GM23338 (cell line): ENCODE measurements around the gene KRT84. TPM values are rescaled to one million over a fixed set of nuclear protein-coding genes. Genes with fewer than 3 reads are reported as not detected.

ENCODE experiments used
- ATAC-seq: fragments of 200-7000 bp; cut with Tn5 transposase; 3 replicates; pipeline ENCODE4 v1.9.1; 2020
- DNase-seq: peaks from one replicate; pipeline ENCODE4 v3.0.0-alpha.2; 2015; ENCODE audit warnings: low spot score
- H2AFZ ChIP-seq: fragments of 200-600 bp; sonication (generic); 2 replicates; pipeline ENCODE4 v1.8.0; 2016; ENCODE audit warnings: antibody characterized with exemption, mild to moderate bottlenecking, moderate library complexity
- H3F3A ChIP-seq: fragments of 200-600 bp; sonication (generic); replicated peaks from 2 replicates; pipeline ENCODE4 v1.8.0; 2017; ENCODE audit warnings: antibody characterized with exemption, mixed run types, low read depth
- H3K27ac ChIP-seq: fragments of 200-600 bp; sonication (generic); 2 replicates; pipeline ENCODE4 v1.6.1; 2016; ENCODE audit warnings: low read depth
- H3K27me3 ChIP-seq: fragments of 200-600 bp; sonication (generic); 2 replicates; pipeline ENCODE4 v1.8.0; 2016; ENCODE audit warnings: mild to moderate bottlenecking, mixed run types, moderate library complexity; ENCODE audit not compliant: insufficient read depth
- H3K36me3 ChIP-seq: fragments of 200-600 bp; sonication (generic); 2 replicates; pipeline ENCODE4 v1.8.0; 2016; ENCODE audit warnings: mild to moderate bottlenecking; ENCODE audit not compliant: insufficient read depth
- H3K4me1 ChIP-seq: fragments of 200-600 bp; sonication (generic); 2 replicates; pipeline ENCODE4 v1.8.0; 2016; ENCODE audit warnings: mild to moderate bottlenecking, moderate library complexity; ENCODE audit not compliant: insufficient read depth
- H3K4me2 ChIP-seq: fragments of 200-600 bp; sonication (generic); 2 replicates; pipeline ENCODE4 v1.7.1; 2017; ENCODE audit warnings: mixed run types
- H3K4me3 ChIP-seq: fragments of 200-600 bp; sonication (generic); 2 replicates; pipeline ENCODE4 v1.6.1; 2016; ENCODE audit warnings: mixed run types
- H3K79me2 ChIP-seq: fragments of 200-600 bp; sonication (generic); replicated peaks from 2 replicates; pipeline ENCODE4 v1.8.0; 2017; ENCODE audit warnings: mild to moderate bottlenecking; ENCODE audit not compliant: insufficient read depth
- H3K9me2 ChIP-seq: fragments of 200-600 bp; sonication (generic); 2 replicates; pipeline ENCODE4 v1.8.0; 2017; ENCODE audit not compliant: insufficient read depth
- H4K20me1 ChIP-seq: fragments of 200-600 bp; sonication (generic); replicated peaks from 2 replicates; pipeline ENCODE4 v1.8.0; 2017; ENCODE audit warnings: mild to moderate bottlenecking; ENCODE audit not compliant: insufficient read depth
- H3K27ac Mint-ChIP-seq: 2 replicates; pipeline ENCODE4 v1.8.0; 2020; ENCODE audit warnings: inconsistent platforms, mild to moderate bottlenecking, moderate library complexity, mixed read lengths
- H3K27me3 Mint-ChIP-seq: 3 replicates; pipeline ENCODE4 v1.8.0; 2022; ENCODE audit warnings: low read depth, mild to moderate bottlenecking, moderate library complexity, mixed read lengths, inconsistent platforms; ENCODE audit not compliant: insufficient read depth, poor library complexity
- H3K36me3 Mint-ChIP-seq: 3 replicates; pipeline ENCODE4 v1.8.0; 2021; ENCODE audit warnings: low read depth, mild to moderate bottlenecking, inconsistent platforms, moderate library complexity, mixed read lengths
- H3K4me1 Mint-ChIP-seq: 3 replicates; pipeline ENCODE4 v1.8.0; 2020; ENCODE audit warnings: mild to moderate bottlenecking, inconsistent platforms, mixed read lengths
- H3K4me3 Mint-ChIP-seq: 3 replicates; pipeline ENCODE4 v1.8.0; 2021; ENCODE audit warnings: moderate library complexity, mild to moderate bottlenecking, inconsistent platforms, mixed read lengths
- H3K9me3 Mint-ChIP-seq: 3 replicates; pipeline ENCODE4 v1.8.0; 2020; ENCODE audit warnings: moderate library complexity, mild to moderate bottlenecking, inconsistent platforms, mixed read lengths
- CTCF ChIP-seq, 2 experiments: fragments of 200-600 bp in 1 of 2; sonication (generic) in 1 of 2; conservative IDR thresholded peaks; 2 replicates each; pipeline versions ENCODE4 v1.5.1 to v1.6.1; 2016 to 2017; ENCODE audit warnings: antibody characterized with exemption in 2 of 2, low read depth in 2 of 2, mild to moderate bottlenecking in 2 of 2, moderate library complexity in 1 of 2
- EZH2 ChIP-seq: fragments of 200-600 bp; sonication (generic); IDR thresholded peaks from one replicate; pipeline ENCODE4 v1.8.0; 2017; ENCODE audit warnings: antibody characterized with exemption, mild to moderate bottlenecking, low read depth; ENCODE audit not compliant: unreplicated experiment
- POLR2AphosphoS5 ChIP-seq: IDR thresholded peaks from 2 replicates; pipeline ENCODE4 v1.6.1; 2016; ENCODE audit warnings: antibody characterized with exemption, low read depth
- STAT1 ChIP-seq: IDR thresholded peaks from one replicate; pipeline ENCODE4 v1.6.1; 2016; ENCODE audit warnings: antibody characterized with exemption; ENCODE audit not compliant: unreplicated experiment
- ZNF462 ChIP-seq: fragments of 250-450 bp; sonication (Bioruptor Pico); IDR thresholded peaks from 2 replicates; pipeline ENCODE4 v1.5.0; 2020; ENCODE audit warnings: mild to moderate bottlenecking, moderate library complexity
- polyA plus RNA-seq: library from polyadenylated mRNA; unstranded; fragments of >200 nt; fragmentation: Nextera tagmentation; extraction: Ambion mirVana; gene quantifications from 2 replicates; pipeline ENCODE4 v1.2.1, GENCODE V29; 2016
- total RNA-seq: library from RNA; depleted of rRNA; stranded (reverse); fragments of >200 nt; shearing (Covaris generic); gene quantifications from 2 replicates; pipeline ENCODE4 v1.2.3, GENCODE V29; 2014

The KRT84 gene
- total and polyA plus RNA-seq, 2 experiments from 2014 or later: not detected

GRCh38 chr12:52341066-52341580, 44.3 kb downstream of the KRT84 start:
- Mint-ChIP-seq H3K27ac (no peak overlapping the region), H3K4me3 (no peak overlapping the region), H3K36me3 (no peaks in the 10 kb centered on the region), H3K9me3 (no peaks in the 10 kb centered on the region), H3K4me1 (no peaks in the 10 kb centered on the region), H3K27me3 (peaks cover 12% of the 10 kb centered on the region)
- H3K27ac ChIP-seq: no peak overlapping the region
- no peak for TF ChIP-seq EZH2
- no peak for TF ChIP-seq CTCF (conservative IDR thresholded peaks at IDR 0.05; ENCODE audit: low read depth in 2 of 2)
- TF ChIP-seq POLR2AphosphoS5: no peak
- TF ChIP-seq ZNF462 (CRISPR knock-in tag): no peak
- no peak for TF ChIP-seq STAT1
- H3K79me2 ChIP-seq: no peaks in the 10 kb centered on the region
- H3K4me3 ChIP-seq: no peak overlapping the region
- ATAC-seq (no peak), DNase-seq (no peak)
- H3K27me3 ChIP-seq: no peaks in the 10 kb centered on the region
- H4K20me1 ChIP-seq: no peaks in the 10 kb centered on the region
- H3K4me1 ChIP-seq: no peaks in the 10 kb centered on the region
- no peaks in the 10 kb centered on the region for H3K9me2 ChIP-seq
- H3K36me3 ChIP-seq: no peaks in the 10 kb centered on the region
- no peak overlapping the region for H3K4me2 ChIP-seq
- H3F3A ChIP-seq: no peaks in the 10 kb centered on the region
- no peak overlapping the region for H2AFZ ChIP-seq
